ENCODE results near the gene RREB1.

RREB1 gene

GRCh38 chr6:7098993-7099392, 8.8 kb upstream of the RREB1 start:
- POLR2A ChIA-PET, result no interaction called here
- no peak for DNase-seq (ENCODE audit: extremely low spot score)
- CTCF ChIA-PET, result no interaction called here
- TF ChIP-seq BHLHE40 (IDR thresholded peaks at IDR 0.05; ENCODE audit: borderline replicate concordance) (no peak), ZNF384 (IDR thresholded peaks at IDR 0.05) (no peak), CTBP1 (IDR thresholded peaks at IDR 0.05; ENCODE audit: borderline replicate concordance) (no peak), ELF4 (IDR thresholded peaks at IDR 0.05) (no peak), SP1 (IDR thresholded peaks at IDR 0.05) (no peak), NFRKB (IDR thresholded peaks at IDR 0.05) (no peak), FOXK2 (IDR thresholded peaks at IDR 0.05) (no peak), LEF1 (IDR thresholded peaks at IDR 0.05; ENCODE audit: borderline replicate concordance) (no peak), TARDBP (IDR thresholded peaks at IDR 0.05) (no peak), PKNOX1 (IDR thresholded peaks at IDR 0.05) (no peak)

- ChIA-PET CTCF (no interaction called here), POLR2A (no interaction called here)
- no peak for DNase-seq (ENCODE audit: extremely low spot score)
Observed at GRCh38 chr6:7100072-7100752, 7.5 kb upstream of the RREB1 start.

GRCh38 chr6:7100753-7101081, 7.0 kb upstream of the RREB1 start:
- ChIA-PET POLR2A (no interaction called here), CTCF (no interaction called here)
- no peak for TF ChIP-seq FOXK2 (IDR thresholded peaks at IDR 0.05)
- no peak for TF ChIP-seq L3MBTL2 (conservative IDR thresholded peaks at IDR 0.05)
- no peak for TF ChIP-seq FOXM1 (IDR thresholded peaks at IDR 0.05; ENCODE audit: borderline replicate concordance)
- TF ChIP-seq BHLHE40 (IDR thresholded peaks at IDR 0.05; ENCODE audit: borderline replicate concordance), result no peak
- no peak for TF ChIP-seq ELF4 (IDR thresholded peaks at IDR 0.05)
- no peak for TF ChIP-seq PKNOX1 (IDR thresholded peaks at IDR 0.05)
- TF ChIP-seq SP1 (IDR thresholded peaks at IDR 0.05), result no peak
- TF ChIP-seq CTBP1 (IDR thresholded peaks at IDR 0.05; ENCODE audit: borderline replicate concordance), result no peak
- TF ChIP-seq NFRKB (IDR thresholded peaks at IDR 0.05), result no peak
- no peak for TF ChIP-seq SUZ12 (IDR thresholded peaks at IDR 0.05)
- TF ChIP-seq ZNF384 (IDR thresholded peaks at IDR 0.05), result no peak
- TF ChIP-seq TARDBP (IDR thresholded peaks at IDR 0.05), result no peak
- TF ChIP-seq FOXA1 (IDR thresholded peaks at IDR 0.05), result no peak
- TF ChIP-seq ARNT (IDR thresholded peaks at IDR 0.05), result no peak
- no peak for TF ChIP-seq LEF1 (IDR thresholded peaks at IDR 0.05; ENCODE audit: borderline replicate concordance)
- no peak for TF ChIP-seq HDGF (IDR thresholded peaks at IDR 0.05; ENCODE audit: borderline replicate concordance)
- no peak for DNase-seq (ENCODE audit: extremely low spot score)

More at GRCh38 chr6:7100072-7100752, 7.5 kb upstream of the RREB1 start:
- TF ChIP-seq HDGF (IDR thresholded peaks at IDR 0.05; ENCODE audit: borderline replicate concordance), result no peak
- no peak for TF ChIP-seq PKNOX1 (IDR thresholded peaks at IDR 0.05)
- TF ChIP-seq CTBP1 (IDR thresholded peaks at IDR 0.05; ENCODE audit: borderline replicate concordance), result no peak
- no peak for TF ChIP-seq FOXA1 (IDR thresholded peaks at IDR 0.05)
- TF ChIP-seq NFRKB (IDR thresholded peaks at IDR 0.05), result no peak
- no peak for TF ChIP-seq TARDBP (IDR thresholded peaks at IDR 0.05)
- no peak for TF ChIP-seq FOXK2 (IDR thresholded peaks at IDR 0.05)
- no peak for TF ChIP-seq L3MBTL2 (conservative IDR thresholded peaks at IDR 0.05)
- no peak for TF ChIP-seq BHLHE40 (IDR thresholded peaks at IDR 0.05; ENCODE audit: borderline replicate concordance)
- TF ChIP-seq SUZ12 (IDR thresholded peaks at IDR 0.05), result no peak
- no peak for TF ChIP-seq SP1 (IDR thresholded peaks at IDR 0.05)
- no peak for TF ChIP-seq LEF1 (IDR thresholded peaks at IDR 0.05; ENCODE audit: borderline replicate concordance)

- CTCF ChIA-PET, result no interaction called here
- no peak for TF ChIP-seq LEF1 (IDR thresholded peaks at IDR 0.05; ENCODE audit: borderline replicate concordance)
- TF ChIP-seq BHLHE40 (IDR thresholded peaks at IDR 0.05; ENCODE audit: borderline replicate concordance), result no peak
- no peak for DNase-seq (ENCODE audit: extremely low spot score)
- POLR2A ChIA-PET, result no interaction called here
Observed at GRCh38 chr6:7101290-7101689, 6.5 kb upstream of the RREB1 start.

- TF ChIP-seq LEF1 (IDR thresholded peaks at IDR 0.05; ENCODE audit: borderline replicate concordance) (no peak), SUZ12 (IDR thresholded peaks at IDR 0.05) (no peak), FOXM1 (IDR thresholded peaks at IDR 0.05; ENCODE audit: borderline replicate concordance) (no peak), FOXA1 (IDR thresholded peaks at IDR 0.05) (no peak)
- ChIA-PET POLR2A (no interaction called here), CTCF (no interaction called here)
- no peak for DNase-seq (ENCODE audit: extremely low spot score)
Observed at GRCh38 chr6:7104752-7105151, 3.0 kb upstream of the RREB1 start.

GRCh38 chr6:7106215-7106751, 1.5 kb upstream of the RREB1 start:
- ChIA-PET CTCF (no interaction called here), POLR2A (no interaction called here)
- no peak for TF ChIP-seq HDGF (IDR thresholded peaks at IDR 0.05; ENCODE audit: borderline replicate concordance)
- no peak for TF ChIP-seq CTBP1 (IDR thresholded peaks at IDR 0.05; ENCODE audit: borderline replicate concordance)
- TF ChIP-seq FOXM1 (IDR thresholded peaks at IDR 0.05; ENCODE audit: borderline replicate concordance), result no peak
- no peak for TF ChIP-seq SP1 (IDR thresholded peaks at IDR 0.05)
- no peak for TF ChIP-seq ARNT (IDR thresholded peaks at IDR 0.05)
- no peak for DNase-seq (ENCODE audit: extremely low spot score)
